HG03280 (cell line): Measurements from ENCODE around the gene LARP4B.

ENCODE experiments used
- ATAC-seq: cut with Tn5 transposase; IDR thresholded peaks from one replicate; pipeline ENCODE4 v1.9.1; 2021; ENCODE audit warnings: mild to moderate bottlenecking, moderate library complexity; ENCODE audit not compliant: unreplicated experiment

The LARP4B gene

DNA sequence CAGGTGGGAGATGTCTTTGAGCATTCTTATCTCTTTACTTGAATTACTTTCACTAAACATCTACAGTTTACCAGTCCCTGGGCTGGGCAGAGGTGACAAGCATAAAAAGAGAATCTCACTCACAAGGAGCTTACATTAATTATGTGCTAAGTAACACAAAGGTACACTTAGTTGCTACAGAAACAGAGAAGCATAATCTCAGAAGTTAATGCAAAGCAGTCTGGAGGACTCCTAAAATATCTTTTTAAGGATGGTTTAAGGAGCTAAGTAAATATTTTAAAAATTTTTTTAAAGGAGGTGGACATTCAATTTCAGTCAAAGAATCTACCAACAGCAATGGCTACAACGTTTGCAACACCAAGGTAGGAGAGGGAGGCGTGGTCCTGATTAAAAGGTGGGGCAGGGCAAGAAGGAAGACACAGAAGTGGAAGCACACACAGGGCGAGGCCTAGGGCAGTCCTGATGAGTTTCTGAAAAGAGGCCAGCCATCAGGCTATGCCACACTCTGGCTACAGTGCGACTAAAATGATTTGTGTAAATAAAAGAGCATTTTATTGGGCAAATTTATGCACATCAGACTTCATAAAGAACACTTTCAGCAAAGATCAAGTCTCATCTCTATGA is 5.3 kb downstream of the LARP4B start:
- no peak for ATAC-seq

DNA sequence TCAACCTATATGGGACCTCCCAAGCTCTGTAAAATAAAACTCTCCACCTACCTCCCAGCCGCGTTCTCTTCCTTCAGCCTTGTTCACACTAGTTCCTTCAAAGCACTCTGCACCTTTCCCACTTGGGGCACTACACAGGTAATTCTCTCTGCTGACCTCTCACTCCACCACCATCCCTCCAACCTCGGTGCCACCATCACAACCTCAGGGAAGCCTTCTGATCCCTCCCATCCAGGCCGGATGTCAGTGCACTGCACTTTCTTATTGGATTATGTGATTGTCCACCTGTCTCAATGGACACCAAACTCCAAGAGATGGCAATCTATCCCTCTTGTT is 7.0 kb downstream of the LARP4B start:
- ATAC-seq: no peak

DNA sequence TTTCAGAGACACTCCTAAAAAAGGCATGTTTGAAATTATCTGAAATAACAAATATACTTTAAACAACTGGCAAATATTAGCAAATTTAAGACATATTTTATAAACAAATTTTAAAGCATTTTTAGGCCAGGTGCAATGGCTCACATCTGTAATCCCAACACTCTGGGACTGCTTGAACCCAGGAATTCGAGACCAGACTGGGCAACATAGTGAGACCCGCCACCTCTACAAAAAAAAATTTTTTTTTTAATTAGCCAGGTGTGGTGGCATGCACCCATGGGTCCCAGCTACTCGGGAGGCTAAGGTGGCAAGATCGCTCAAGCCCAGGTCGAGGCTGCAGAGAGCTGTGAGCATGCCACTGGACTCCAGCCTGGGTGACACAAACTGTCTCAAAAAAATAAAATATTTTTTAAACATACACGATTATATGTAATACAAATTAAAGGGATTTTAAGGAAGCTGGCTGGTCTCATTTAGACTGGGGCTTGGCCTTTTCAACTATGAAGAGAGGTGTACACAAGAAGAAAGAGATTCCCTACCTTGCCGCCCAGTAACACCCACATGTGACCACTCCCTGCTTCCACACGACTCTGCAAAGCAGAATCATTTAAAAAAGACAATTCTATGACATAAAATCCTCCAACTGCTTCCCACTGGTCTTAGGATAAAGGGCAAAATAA is 7.5 kb downstream of the LARP4B start:
- no peak for ATAC-seq

DNA sequence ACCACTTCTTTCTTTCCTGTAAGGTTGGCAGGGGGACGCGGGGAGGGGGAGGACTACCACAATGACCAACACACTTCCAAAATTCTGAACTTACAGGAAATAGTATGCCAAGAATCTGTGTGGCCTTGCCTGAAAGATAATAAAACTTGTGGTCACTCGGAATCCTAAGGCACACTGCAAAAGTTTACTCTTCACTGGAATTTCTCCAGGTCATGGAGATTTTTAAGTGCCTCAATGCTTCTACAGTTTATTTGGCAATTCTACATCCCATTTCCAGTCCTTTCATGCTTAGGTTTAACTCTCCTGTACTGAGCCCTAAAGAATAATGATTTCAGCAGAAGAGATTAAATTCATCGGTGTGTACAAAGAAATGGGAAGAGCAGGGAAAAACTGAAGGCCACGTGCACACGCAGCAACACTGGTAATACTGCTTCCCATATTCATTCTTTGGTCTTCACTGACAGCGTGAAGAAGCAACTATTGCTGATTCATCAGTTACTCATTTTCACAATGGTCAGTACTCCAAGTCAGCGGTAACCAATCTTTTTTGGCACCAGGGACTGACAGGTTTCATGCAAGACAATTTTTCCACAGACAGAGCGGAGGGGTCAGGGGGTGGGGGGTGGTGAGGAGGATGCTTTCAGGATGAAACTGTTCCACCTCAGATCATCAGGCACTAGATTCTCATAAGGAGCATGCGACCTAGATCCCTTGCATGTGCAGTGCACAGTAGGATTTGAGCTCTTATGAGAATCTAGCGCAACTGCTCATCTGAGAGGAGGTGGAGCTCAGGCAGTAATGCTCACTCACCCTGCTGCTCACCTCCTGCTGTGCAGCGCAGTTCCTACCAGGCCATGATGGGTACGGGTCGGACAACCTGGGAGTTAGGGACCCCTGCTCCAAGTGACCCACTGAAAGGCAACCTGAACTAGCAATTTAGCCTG is 9.8 kb downstream of the LARP4B start:
- ATAC-seq: no peak

DNA sequence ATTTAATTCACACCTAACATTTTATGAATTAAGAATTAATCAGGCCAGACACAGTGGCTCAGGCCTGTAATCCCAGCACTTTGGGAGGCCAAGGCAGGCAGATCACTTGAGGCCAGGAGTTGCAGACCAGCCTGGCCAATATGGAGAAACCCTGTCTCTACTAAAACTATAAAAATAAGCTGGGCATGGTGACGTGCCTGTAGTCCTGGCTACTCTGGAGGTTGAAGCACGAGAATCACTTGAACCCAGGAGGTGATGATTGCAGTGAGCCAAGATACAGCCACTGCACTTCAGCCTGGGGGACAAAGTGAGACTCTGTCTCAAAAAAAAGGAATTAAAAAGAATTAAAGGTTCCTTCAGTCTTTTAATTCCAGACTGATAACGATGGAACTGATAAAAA is 11.1 kb downstream of the LARP4B start:
- ATAC-seq: no peak

DNA sequence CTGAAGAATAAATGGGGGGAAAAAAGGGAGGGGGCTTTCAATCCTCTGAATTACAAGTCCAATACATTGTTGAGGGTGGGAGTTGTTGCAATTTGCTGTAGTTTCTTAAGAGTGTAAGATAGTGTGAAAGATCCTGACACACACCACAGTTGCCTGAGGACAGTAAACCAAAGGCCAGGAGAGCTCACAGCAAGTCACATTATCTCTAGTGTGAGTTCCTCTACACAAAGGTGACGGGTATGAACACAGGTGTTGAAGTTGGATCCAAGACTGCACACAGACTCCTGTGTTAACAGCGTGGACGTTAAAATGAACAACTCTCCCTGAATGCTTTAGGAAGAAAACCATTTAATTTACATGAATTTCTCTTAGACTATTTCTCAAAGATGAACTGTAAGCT is 12.0 kb downstream of the LARP4B start:
- no peak for ATAC-seq

DNA sequence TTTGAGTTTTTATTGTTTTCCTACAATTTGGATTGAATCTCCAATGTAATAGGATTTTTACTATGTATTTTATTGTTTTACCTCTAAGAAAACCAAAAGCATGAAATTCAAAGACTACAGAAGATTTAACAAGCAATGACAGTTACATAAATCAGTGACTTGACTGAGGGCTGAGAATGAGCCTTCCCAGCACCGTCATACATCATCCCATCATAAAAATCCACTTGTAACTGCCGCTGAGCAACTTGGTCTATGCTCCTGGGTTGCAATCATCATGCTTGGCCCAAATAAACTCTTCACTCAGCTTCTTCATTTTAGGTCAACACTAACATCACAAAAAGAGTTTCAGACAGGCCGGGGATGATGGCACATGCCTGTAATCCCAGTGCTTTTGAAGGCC is 13.5 kb downstream of the LARP4B start:
- ATAC-seq: no peak

DNA sequence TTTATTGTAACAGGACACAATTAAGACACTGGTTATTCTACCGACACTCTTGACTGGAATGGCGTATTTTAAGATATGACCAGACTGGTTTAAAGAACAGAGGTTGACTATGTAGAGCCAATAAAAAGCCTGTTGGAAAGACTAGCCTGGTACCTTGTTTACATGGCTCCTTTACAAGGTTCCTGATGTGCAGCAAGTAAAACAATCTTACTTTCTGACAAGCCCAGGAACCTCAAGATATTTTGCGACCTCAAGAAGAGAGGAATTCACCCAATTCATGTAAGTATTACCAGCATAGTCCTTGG is 14.1 kb downstream of the LARP4B start:
- ATAC-seq: no peak

DNA sequence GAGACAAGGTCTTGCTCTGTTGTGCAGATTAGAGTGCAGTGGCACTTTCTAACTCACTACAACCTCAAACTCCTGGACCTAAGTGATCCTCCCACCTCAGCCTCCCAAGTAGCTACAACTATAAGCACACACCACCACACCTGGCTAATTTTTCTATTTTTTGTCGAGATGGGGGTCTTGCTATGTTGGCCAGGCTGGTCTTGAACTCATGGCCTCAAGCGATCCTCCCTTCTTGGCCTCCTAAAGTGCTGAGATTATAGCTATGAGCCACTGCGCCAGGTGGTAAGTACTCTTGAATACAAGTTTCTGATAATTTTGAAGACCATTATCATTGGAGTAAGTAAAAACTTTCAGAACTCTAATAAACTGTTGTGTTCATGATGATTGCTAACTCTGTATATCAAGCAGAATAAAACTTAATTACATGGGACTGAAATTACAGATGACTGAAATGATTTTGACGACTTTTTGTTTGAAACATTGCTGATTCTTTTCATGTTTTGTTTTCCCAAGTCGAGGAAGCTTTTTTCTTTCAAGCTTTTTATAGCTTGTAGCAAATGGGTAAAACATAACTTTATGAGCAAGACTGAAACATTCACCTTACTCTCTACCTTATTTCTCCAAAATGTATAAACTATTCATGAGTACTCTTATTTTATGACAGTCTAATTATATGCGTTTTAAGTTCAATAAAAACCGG is 14.6 kb downstream of the LARP4B start:
- ATAC-seq: no peak

DNA sequence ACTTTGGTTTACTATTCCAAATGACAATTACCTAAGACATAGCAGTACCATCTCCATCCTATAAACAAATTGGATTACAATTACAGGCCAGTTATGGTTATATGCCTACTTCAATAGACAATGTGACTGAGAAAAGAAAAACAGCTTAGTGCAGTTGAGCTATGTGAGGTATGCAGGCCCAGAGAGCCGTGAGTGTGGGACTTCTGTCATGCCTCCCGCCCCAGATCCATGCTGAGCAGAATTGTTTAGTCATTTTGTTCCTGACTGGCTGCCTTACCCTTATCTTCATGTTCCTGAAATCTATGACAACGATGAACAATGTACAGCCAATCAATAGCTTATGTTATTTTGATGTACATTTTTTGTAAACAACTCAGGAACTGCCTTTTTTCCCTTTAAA is 21.7 kb downstream of the LARP4B start:
- no peak for ATAC-seq

DNA sequence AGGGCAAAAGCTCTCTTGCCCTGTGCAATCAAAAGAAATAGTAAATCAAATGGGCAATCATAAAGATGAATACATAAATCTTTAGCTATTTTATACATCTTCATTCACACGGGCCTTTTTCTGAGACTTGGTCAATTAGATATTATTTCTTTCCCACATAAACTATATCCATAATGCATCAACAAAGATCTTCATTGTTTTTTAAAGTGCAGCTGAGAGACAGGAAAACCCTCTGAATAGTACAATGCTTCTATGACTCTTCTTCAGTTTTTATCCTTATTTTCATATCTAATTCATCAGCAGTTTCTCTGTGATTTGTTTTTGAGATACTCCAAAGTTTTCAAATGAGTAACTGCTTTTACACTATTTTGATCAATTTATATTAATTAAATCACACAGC is 25.5 kb downstream of the LARP4B start:
- no peak for ATAC-seq

DNA sequence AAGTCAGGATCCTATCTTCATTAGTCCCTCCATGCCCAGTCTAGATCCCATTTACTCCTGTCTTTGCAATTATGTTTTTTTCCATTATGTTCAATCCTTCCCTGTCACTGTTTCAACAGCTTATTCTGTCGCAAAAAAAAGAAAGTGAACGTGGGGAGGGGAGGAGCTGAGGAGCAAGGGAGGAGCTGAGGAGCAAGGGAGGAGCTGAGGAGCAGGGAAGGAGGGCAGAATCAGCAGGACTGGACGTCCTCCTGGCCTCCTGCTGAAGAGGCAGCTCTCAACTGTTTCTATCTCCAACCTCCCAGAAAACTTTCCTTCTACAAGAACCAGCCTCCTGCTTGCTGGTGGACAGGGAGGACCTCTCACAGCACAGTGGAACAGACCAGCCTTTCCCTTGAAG is 26.0 kb downstream of the LARP4B start:
- no peak for ATAC-seq

DNA sequence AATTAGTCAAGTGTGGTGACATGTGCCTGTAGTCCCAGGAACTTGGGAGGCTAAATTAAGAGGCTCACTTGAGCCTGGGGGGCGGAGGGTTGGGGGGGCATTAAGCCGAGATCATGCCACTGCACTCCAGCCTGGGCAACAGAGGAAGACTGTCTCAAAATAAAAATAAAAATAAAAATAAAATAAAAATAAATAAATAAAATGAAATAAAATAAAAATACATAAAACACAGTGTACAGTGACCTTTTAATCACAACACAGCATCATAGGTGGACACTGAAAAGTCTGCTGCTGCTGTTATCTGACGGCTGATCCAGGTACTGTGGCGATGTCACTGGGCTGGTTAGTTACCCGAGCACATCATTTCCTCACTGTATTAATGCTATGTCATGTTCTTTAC is 27.1 kb downstream of the LARP4B start:
- no peak for ATAC-seq

DNA sequence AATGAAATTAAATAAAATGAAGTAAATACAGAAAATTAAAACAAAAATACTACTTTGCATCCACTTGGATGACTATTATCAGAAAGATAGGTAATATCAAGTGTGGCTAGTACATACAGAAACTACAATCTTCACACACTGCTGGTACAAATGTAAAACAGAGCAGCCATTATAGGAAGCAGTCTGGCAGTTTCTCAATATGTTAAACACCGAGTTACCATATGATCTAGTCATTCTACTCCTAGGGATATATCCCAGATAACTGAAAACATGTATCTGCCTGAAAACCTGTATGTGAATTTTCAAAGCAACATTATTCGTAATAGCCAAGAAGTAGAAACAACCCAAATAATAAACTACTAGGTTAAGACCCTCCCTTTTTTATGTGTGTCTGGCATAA is 33.4 kb downstream of the LARP4B start:
- ATAC-seq: no peak

DNA sequence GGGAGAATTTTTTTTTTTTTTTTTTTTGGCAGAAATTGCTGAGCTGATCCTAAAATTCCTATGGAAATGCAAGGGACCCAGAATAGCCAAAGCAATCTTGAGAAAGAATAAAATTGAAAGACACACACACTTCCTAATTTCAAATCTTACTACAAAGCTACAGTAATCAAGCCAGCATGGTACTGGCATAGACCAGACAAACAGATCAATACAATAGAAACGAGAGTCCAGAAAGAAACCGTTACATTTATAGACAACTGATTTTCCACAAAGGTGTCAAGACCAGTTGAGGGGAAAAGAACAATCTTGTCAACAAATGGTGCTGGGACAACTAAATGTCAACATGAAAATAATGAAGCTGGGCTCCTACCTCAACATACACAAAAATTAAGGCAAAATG is 34.5 kb downstream of the LARP4B start:
- no peak for ATAC-seq

DNA sequence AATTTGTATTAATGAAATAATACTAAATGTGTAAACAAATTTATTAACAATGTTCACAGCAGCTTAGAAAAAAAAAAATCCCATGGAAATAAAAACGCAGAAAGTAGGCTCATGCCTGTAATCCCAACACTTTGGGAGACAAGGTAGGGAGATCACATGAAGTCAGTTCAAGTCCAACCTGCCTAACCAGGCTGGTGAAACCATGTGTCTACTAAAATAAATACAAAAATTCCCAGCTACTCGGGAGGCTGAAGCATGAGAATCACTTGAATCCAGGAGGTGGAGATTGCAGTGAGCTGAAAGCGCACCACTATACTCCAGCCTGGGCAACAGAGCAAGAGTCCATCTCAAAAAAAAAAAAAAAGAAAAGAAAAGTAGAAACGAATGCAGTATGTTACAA is 36.2 kb downstream of the LARP4B start:
- no peak for ATAC-seq

DNA sequence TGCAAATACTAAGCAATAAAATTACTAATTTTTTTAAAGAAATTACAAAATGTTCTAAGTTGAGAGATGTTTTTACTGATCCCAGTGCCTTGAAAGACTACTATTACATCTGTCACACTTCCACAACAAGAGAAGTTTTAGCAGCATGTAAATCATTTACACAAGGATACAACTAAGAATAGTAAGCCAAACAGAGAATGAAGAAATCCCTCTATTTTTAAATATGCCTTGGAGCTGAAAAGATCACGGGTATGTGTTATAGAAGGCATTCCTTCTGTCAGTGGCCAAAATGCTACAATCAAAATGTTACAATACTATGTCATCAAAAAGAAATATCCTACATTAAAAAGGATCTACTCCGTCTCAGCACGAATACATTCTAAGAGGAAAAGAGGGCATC is 52.6 kb downstream of the LARP4B start:
- no peak for ATAC-seq

DNA sequence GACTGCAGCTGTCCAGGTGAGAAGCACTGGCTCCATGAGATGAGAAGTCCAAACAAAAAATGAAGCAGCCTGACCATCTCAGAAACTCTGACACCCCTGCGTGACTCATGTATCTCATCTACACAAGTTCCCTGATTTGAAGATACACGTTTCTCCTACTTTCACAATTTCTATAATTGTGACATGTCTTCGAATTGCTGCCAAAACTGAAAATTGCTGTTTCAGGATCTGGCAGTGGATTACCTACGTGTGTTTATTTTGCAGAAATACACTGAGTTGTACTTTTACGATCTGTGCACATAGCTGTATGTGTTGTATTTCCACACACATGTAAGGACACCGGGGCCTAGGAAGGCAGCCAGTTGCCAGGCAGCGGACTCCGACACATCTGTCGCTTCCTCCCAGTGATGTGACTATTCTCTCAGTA is 53.2 kb downstream of the LARP4B start:
- no peak for ATAC-seq

DNA sequence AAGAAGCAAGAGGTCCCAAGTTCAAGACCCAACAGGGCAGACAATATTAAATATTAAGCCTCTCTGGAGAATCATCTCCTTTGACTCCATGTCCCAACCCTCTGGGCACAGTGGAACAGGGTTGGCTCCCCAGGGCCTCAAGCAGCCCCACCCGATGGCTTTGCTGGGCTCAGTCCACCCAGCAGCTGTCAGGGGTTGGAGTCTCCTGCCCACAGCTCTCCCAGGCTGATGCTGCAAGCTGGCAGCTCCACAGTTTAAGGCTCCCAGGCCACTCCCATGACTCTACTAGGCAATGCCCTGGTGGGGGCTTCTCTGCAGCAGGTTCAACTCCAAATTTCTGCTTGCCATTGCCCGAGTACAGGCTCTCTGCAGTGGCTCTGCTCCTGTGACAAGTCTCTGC is 55.1 kb downstream of the LARP4B start:
- no peak for ATAC-seq

DNA sequence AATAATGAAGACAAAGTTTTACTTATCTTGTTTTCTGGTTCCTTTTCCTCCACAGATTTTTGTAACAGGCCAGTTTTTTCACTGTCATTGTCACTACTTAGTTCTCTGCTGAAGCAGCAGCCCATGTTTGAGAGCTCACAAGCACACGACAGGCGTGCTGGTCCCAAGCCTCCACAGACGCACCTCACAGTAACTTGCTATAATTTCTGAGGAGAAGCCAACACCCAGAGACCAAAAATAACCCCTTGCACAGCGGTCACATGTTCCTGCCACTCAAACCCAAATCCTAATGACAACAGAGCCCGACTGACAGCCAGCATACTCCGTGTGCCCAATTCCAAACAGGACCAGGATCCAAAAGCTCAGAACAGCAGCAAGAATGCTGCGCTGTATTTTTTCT is 58.5 kb downstream of the LARP4B start:
- no peak for ATAC-seq

DNA sequence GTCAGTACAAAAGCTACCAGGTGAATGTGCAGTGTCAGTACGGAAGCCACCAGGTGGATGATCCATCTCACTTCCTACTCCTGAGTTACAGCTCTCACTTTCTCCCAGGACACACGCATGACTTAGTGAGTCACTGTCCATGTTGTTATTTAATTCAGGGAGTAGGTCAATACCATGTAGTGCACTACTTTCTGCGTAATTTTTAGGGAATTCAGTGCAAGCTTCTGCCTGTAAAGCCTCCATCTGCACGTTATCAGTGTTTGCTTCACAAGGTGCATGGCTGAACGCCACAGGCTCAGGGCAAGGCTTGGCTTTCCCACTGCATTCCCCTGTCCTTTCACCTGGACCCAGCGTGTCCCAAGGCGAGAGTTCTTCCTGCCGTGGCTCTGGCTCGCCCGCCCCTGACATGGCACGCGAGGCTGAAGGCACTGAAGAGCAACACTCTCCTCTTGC is 59.5 kb downstream of the LARP4B start:
- no peak for ATAC-seq
